ENCODE results near the gene CYCS.
"Not testable (repeated sequence)": the region's sequence is repeated elsewhere in the genome, so short reads cannot be mapped to it uniquely, and the experiment has no call there.

Gene CYCS

GRCh38 chr7:25117226-25118047, 7.6 kb downstream of the CYCS start:
- DNase-seq, result no peak

DNA sequence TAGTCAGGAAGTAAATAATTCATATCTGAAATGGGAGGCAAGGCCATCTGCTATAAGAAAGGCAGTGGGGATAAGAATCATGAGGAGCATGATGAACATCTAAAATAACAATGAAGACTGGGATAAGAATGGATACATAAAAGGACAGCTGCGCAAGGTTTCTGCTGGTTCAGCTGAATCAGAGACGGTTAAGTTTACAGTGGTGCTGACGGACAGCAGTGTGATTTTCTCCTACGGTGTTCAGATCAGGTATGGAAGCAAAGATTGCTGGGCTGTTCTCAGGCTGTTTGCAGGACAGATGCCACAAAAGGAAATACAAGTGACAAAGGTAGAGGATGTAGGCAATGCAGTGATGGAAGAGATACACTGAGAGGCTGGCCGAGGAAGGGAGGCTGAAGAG, 8.4 kb downstream of the CYCS start:
- DNase-seq, result no peak

GRCh38 chr7:25110514-25110913, 14.5 kb downstream of the CYCS start:
- not testable (repeated sequence) for DNase-seq

- no peak for DNase-seq
Observed at GRCh38 chr7:25109276-25109675, 15.8 kb downstream of the CYCS start.

DNA sequence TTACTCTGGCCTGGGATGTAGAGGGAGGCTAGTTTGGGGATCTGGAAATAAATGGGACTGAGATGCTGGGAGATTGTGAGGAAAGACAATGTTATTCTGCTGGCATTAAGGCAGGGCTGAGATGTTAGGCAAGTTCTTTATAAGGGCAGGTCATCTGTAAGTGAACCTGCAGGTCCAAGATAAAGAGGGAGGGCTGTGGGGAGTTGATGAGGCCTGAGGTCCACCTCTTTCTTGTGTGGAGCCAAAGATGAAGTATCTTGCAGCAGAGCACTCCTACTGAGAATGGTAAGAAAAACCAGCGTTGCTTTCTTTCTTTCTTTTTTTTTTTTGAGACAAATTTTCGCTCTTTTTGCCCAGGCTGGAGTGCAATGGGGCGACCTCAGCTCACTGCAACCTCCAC, 19.1 kb downstream of the CYCS start:
- no peak for DNase-seq

- DNase-seq, result no peak
Observed at GRCh38 chr7:25103773-25104172, 21.3 kb downstream of the CYCS start.

DNA sequence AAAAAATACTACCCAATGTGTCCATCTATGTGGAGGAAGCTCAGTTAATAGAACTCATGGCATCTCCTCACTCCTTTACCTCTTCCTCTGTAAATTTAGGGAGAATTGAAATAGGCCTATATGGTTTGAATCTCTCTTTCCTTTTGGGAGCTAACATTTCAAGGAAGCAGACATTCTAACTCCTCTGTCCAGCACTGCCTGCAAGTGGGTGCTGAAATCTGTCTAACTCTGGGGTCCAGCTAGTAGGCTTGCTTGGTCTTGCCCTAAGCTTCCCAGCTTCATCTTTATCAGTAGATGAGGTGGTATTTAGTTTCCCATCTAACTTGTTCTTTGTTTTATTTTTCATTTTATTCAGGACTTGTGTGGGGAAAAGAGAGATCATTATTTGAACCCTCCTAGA, 23.2 kb downstream of the CYCS start:
- no peak for DNase-seq

- peak; percentile 26 for DNase-seq
Observed at GRCh38 chr7:25098096-25099046, 26.7 kb downstream of the CYCS start.

- no peak for DNase-seq
Observed at GRCh38 chr7:25095516-25096345, 29.3 kb downstream of the CYCS start.

DNA sequence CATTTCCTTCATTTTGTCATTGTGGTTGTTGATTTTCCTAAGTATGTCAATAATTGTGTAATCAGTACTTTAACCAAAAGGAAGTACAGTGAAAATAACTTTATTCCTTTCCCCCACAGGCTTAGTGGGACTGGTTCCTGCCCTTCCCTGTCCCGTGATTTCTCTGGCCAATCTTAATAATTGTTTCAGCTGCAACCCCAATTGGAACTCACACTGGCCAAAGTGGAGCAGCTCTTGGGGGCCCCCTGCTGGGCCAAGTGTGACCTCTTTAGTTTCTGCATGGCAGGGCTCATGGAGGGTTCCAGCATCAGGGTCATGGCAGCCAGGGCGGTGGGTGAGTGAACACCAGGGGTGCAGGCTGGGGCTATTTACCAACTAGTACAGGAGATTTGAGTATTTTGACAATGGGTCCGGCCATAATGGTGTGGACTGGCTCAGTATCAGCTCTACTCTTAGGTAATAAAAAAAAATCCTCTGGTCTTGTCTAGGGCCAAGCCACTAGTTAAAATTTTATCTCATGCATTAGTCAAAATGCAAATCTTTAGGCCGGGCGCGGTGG, 31.7 kb downstream of the CYCS start:
- peak; percentile 34 for DNase-seq

GRCh38 chr7:25091779-25092178, 33.3 kb downstream of the CYCS start:
- no peak for DNase-seq

GRCh38 chr7:25091176-25091575, 33.9 kb downstream of the CYCS start:
- no peak for DNase-seq

- DNase-seq, result no peak
Observed at GRCh38 chr7:25090374-25090773, 34.7 kb downstream of the CYCS start.

DNA sequence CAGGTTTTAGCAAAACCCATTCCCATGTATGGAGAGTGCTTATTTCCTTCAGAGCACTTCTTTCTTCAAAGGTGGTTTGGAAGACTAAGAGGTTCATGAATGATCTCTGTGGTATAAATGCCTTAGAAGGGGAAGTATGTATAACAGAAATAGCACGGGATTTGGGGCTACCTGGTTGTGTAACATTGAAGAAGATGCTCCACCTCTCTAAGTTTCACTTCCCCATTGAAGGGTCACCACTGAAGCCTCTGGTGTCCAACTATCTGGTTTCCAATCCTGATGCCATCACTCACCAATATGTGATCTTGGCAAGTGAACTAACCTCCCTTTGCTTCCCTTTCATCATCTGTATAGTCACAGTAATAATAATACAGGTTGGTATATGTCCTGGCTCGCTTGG, 37.2 kb downstream of the CYCS start:
- no peak for DNase-seq

GRCh38 chr7:25084821-25085220, 40.2 kb downstream of the CYCS start:
- DNase-seq, result no peak

DNA sequence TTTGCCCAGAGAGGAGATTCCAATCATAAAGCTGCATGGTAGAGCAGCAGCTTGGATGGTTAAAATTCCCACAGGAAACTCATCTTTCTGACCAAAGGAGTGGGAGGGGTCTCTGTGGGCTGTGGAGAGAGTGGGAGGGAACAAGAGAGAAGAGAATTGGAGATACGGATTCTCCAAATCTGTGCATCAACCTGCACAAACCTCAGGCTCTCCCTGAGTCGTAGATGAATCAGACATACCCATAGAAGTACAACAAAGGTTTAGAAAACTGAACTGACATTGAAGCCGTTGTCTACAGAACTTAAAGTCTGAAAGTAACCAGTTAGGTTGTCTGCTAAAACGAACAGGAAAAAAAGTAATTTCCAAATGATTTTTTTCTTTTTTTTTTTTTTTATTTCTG, 41.9 kb downstream of the CYCS start:
- no peak for DNase-seq

- DNase-seq, result not testable (repeated sequence)
Observed at GRCh38 chr7:25082041-25082440, 43.0 kb downstream of the CYCS start.

GRCh38 chr7:25077096-25077495, 48.0 kb downstream of the CYCS start:
- no peak for DNase-seq

- DNase-seq, result no peak
Observed at GRCh38 chr7:25075459-25075858, 49.6 kb downstream of the CYCS start.

DNA sequence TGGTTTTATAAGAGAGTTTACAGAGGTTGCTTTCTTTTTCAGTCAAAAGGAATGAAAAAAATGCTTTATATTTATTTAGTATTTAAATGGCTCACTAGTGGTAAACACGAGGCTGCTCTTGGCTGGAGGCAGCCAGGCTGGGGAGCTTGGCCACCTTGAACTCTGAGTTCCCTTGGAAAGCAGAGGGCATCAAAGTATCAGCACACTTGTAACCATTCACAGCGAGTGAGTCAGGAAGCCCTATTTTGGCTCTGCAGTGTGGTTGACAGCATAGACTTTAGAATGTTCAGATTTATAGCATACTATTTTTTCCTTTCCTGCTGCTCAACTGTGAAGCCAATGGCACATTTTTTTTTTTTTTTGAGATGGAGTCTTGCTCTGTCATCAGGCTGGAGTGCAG, 51.6 kb downstream of the CYCS start:
- DNase-seq, result no peak

Measured in GF-D8 (cell line).